RPMI8226 (cell line): ENCODE measurements around the gene SMPX.
"Not testable (repeated sequence)": the region's sequence is repeated elsewhere in the genome, so short reads cannot be mapped to it uniquely, and the experiment has no call there.

ENCODE experiments used
- DNase-seq: peaks from one replicate; pipeline ENCODE4 v3.0.0-alpha.2; 2015

Gene SMPX

GRCh38 chrX:21757960-21758359, at the start of gene SMPX:
Gene SMPX (minus strand): TSS chrX:21758116. CDS start chrX:21754290, 3,826 bp downstream.
- no peak for DNase-seq

- DNase-seq, result no peak
These were observed 48.8 kb upstream of the SMPX start for GRCh38 chrX:21806691-21807090.

- DNase-seq, result no peak
These were observed 44.9 kb upstream of the SMPX start for GRCh38 chrX:21802839-21803238.

- no peak for DNase-seq
These were observed 44.2 kb upstream of the SMPX start for GRCh38 chrX:21802054-21802670.

GRCh38 chrX:21800344-21800770, 42.4 kb upstream of the SMPX start:
- no peak for DNase-seq

- DNase-seq, result no peak
These were observed 41.9 kb upstream of the SMPX start for GRCh38 chrX:21799767-21800166.

GRCh38 chrX:21798677-21799219, 40.8 kb upstream of the SMPX start:
- DNase-seq, result no peak

GRCh38 chrX:21781976-21782375, 24.1 kb upstream of the SMPX start:
- no peak for DNase-seq

GRCh38 chrX:21781525-21781924, 23.6 kb upstream of the SMPX start:
- DNase-seq, result no peak

- no peak for DNase-seq
These were observed 21.2 kb upstream of the SMPX start for GRCh38 chrX:21779095-21779494.

- DNase-seq, result no peak
These were observed 20.3 kb upstream of the SMPX start for GRCh38 chrX:21778236-21778635.

GRCh38 chrX:21775128-21775527, 17.2 kb upstream of the SMPX start:
- not testable (repeated sequence) for DNase-seq

GRCh38 chrX:21773036-21773435, 15.1 kb upstream of the SMPX start:
- DNase-seq, result not testable (repeated sequence)

- no peak for DNase-seq
These were observed 12.9 kb upstream of the SMPX start for GRCh38 chrX:21770631-21771321.

- DNase-seq, result no peak
These were observed 8.2 kb upstream of the SMPX start for GRCh38 chrX:21766101-21766500.

GRCh38 chrX:21764008-21764407, 6.1 kb upstream of the SMPX start:
- no peak for DNase-seq

GRCh38 chrX:21758488-21758887, 572 bp upstream of the SMPX start:
- no peak for DNase-seq

- no peak for DNase-seq
These were observed 959 bp downstream of the SMPX start for GRCh38 chrX:21756785-21757529.

GRCh38 chrX:21749924-21750323, 8.0 kb downstream of the SMPX start:
- no peak for DNase-seq

GRCh38 chrX:21748235-21748634, 9.7 kb downstream of the SMPX start:
- DNase-seq, result no peak

GRCh38 chrX:21747558-21747957, 10.4 kb downstream of the SMPX start:
- no peak for DNase-seq

- peak; percentile 25 for DNase-seq
These were observed 12.2 kb downstream of the SMPX start for GRCh38 chrX:21745756-21746155.

GRCh38 chrX:21744721-21745120, 13.2 kb downstream of the SMPX start:
- no peak for DNase-seq

- DNase-seq, result no peak
These were observed 13.9 kb downstream of the SMPX start for GRCh38 chrX:21744060-21744459.
